ENCODE results near the gene PLCB4. TPM values are rescaled to one million over a fixed set of nuclear protein-coding genes. Genes with fewer than 3 reads are reported as not detected.

The PLCB4 gene
- total and polyA plus RNA-seq, 3 experiments from 2014 or later = not detected

GRCh38 chr20:9353916-9354276 is 285.0 kb downstream of the PLCB4 start:
- Mint-ChIP-seq H3K4me3 (no peak overlapping the region), H3K27me3 (no peaks in the 10 kb centered on the region), H3K9me3 (peaks cover 0 to 2% (median 0%) of the 10 kb centered on the region in 5 donors), H3K36me3 (no peaks in the 10 kb centered on the region), H3K4me1 (no peaks in the 10 kb centered on the region), H3K27ac (no peak overlapping the region)
- no peaks in the 10 kb centered on the region for H3K36me3 ChIP-seq (ENCODE audit: insufficient read depth, low read length)
- POLR2A ChIA-PET = no interaction called here
- CTCF ChIA-PET = no interaction called here
- no peaks in the 10 kb centered on the region for H3K27me3 ChIP-seq (ENCODE audit: insufficient read depth, low read length, poor library complexity, severe bottlenecking)
- H3K27ac ChIP-seq (ENCODE audit: low read depth, low read length) = no peak overlapping the region
- H3K9me3 ChIP-seq (ENCODE audit: low read length) = no peaks in the 10 kb centered on the region
- H3K4me1 ChIP-seq (ENCODE audit: insufficient read depth, low read length) = no peaks in the 10 kb centered on the region
- no peak overlapping the region for H3K4me3 ChIP-seq (ENCODE audit: low read length)
- DNase-seq = no peak

GRCh38 chr20:9354579-9354978 is 285.7 kb downstream of the PLCB4 start:
- Mint-ChIP-seq H3K9me3 (peaks cover 0 to 2% (median 0%) of the 10 kb centered on the region in 5 donors), H3K27ac (no peak overlapping the region), H3K36me3 (no peaks in the 10 kb centered on the region), H3K4me1 (no peaks in the 10 kb centered on the region), H3K4me3 (no peak overlapping the region), H3K27me3 (no peaks in the 10 kb centered on the region)
- H3K4me1 ChIP-seq (ENCODE audit: insufficient read depth, low read length) = no peaks in the 10 kb centered on the region
- ChIA-PET CTCF (no interaction called here), POLR2A (no interaction called here)
- no peaks in the 10 kb centered on the region for H3K36me3 ChIP-seq (ENCODE audit: insufficient read depth, low read length)
- no peaks in the 10 kb centered on the region for H3K9me3 ChIP-seq (ENCODE audit: low read length)
- no peak overlapping the region for H3K27ac ChIP-seq (ENCODE audit: low read depth, low read length)
- H3K4me3 ChIP-seq (ENCODE audit: low read length) = no peak overlapping the region
- no peaks in the 10 kb centered on the region for H3K27me3 ChIP-seq (ENCODE audit: insufficient read depth, low read length, poor library complexity, severe bottlenecking)
- DNase-seq = no peak

GRCh38 chr20:9358001-9358400 is 289.1 kb downstream of the PLCB4 start:
- no peaks in the 10 kb centered on the region for H3K36me3 ChIP-seq (ENCODE audit: insufficient read depth, low read length)
- Mint-ChIP-seq H3K27ac (no peak overlapping the region), H3K36me3 (no peaks in the 10 kb centered on the region), H3K4me3 (no peak overlapping the region), H3K9me3 (peaks cover 0 to 2% (median 2%) of the 10 kb centered on the region in 5 donors), H3K27me3 (no peaks in the 10 kb centered on the region), H3K4me1 (no peaks in the 10 kb centered on the region)
- ChIA-PET CTCF (no interaction called here), POLR2A (no interaction called here)
- no peaks in the 10 kb centered on the region for H3K27me3 ChIP-seq (ENCODE audit: insufficient read depth, low read length, poor library complexity, severe bottlenecking)
- no peaks in the 10 kb centered on the region for H3K4me1 ChIP-seq (ENCODE audit: insufficient read depth, low read length)
- no peaks in the 10 kb centered on the region for H3K9me3 ChIP-seq (ENCODE audit: low read length)
- no peak for DNase-seq
- no peak overlapping the region for H3K27ac ChIP-seq (ENCODE audit: low read depth, low read length)
- no peak overlapping the region for H3K4me3 ChIP-seq (ENCODE audit: low read length)

- H3K27ac ChIP-seq (ENCODE audit: low read depth, low read length) = no peak overlapping the region
- no peak overlapping the region for H3K4me3 Mint-ChIP-seq
- H3K4me1 ChIP-seq (ENCODE audit: insufficient read depth, low read length) = no peaks in the 10 kb centered on the region
- CTCF ChIA-PET = no interaction called here
- no peaks in the 10 kb centered on the region for H3K36me3 Mint-ChIP-seq
- no peaks in the 10 kb centered on the region for H3K27me3 Mint-ChIP-seq
- no peaks in the 10 kb centered on the region for H3K9me3 ChIP-seq (ENCODE audit: low read length)
- DNase-seq = no peak
- no peaks in the 10 kb centered on the region for H3K4me1 Mint-ChIP-seq
- peaks cover 0 to 2% (median 2%) of the 10 kb centered on the region in 5 donors for H3K9me3 Mint-ChIP-seq
- POLR2A ChIA-PET = no interaction called here
- H3K4me3 ChIP-seq (ENCODE audit: low read length) = no peak overlapping the region
- no peaks in the 10 kb centered on the region for H3K36me3 ChIP-seq (ENCODE audit: insufficient read depth, low read length)
- H3K27ac Mint-ChIP-seq = no peak overlapping the region
- H3K27me3 ChIP-seq (ENCODE audit: insufficient read depth, low read length, poor library complexity, severe bottlenecking) = no peaks in the 10 kb centered on the region
These were observed 290.8 kb downstream of the PLCB4 start for GRCh38 chr20:9359561-9360308.

DNA sequence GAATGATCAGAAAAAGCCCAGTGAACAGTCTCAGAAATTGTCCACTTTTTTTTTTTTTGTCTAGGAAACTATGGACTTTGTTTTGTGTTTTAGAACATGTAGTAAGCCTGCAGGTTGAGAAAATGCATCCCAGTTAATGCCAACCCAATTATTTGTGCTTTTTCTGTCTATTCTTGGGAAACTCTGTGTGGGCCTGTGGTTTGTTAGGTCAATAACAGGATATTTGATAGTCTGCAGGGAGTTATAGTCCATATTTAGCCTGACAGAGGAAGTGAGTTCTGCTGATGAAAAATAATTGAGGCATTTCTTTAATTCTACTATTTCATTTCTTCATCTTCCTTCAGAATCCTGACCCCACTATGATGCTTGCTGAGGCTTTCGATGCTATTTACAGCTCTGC is 291.5 kb downstream of the PLCB4 start:
- DNase-seq = no peak
- Mint-ChIP-seq H3K36me3 (no peaks in the 10 kb centered on the region), H3K9me3 (peaks cover 0 to 2% (median 2%) of the 10 kb centered on the region in 5 donors), H3K27me3 (no peaks in the 10 kb centered on the region), H3K4me1 (no peaks in the 10 kb centered on the region), H3K4me3 (no peak overlapping the region), H3K27ac (no peak overlapping the region)
- H3K27me3 ChIP-seq (ENCODE audit: insufficient read depth, low read length, poor library complexity, severe bottlenecking) = no peaks in the 10 kb centered on the region
- H3K36me3 ChIP-seq (ENCODE audit: insufficient read depth, low read length) = no peaks in the 10 kb centered on the region
- no peak overlapping the region for H3K4me3 ChIP-seq (ENCODE audit: low read length)
- no peak overlapping the region for H3K27ac ChIP-seq (ENCODE audit: low read depth, low read length)
- no peaks in the 10 kb centered on the region for H3K9me3 ChIP-seq (ENCODE audit: low read length)
- CTCF ChIA-PET = no interaction called here
- no peaks in the 10 kb centered on the region for H3K4me1 ChIP-seq (ENCODE audit: insufficient read depth, low read length)
- POLR2A ChIA-PET = no interaction called here

GRCh38 chr20:9363673-9364072 is 294.8 kb downstream of the PLCB4 start:
- Mint-ChIP-seq H3K36me3 (no peaks in the 10 kb centered on the region), H3K4me1 (no peaks in the 10 kb centered on the region), H3K27ac (no peak overlapping the region), H3K4me3 (no peak overlapping the region), H3K9me3 (peaks cover 0 to 4% (median 0%) of the 10 kb centered on the region in 5 donors), H3K27me3 (no peaks in the 10 kb centered on the region)
- Histone ChIP-seq H3K27ac (ENCODE audit: low read depth, low read length) (no peak overlapping the region), H3K27me3 (ENCODE audit: insufficient read depth, low read length, poor library complexity, severe bottlenecking) (no peaks in the 10 kb centered on the region), H3K36me3 (ENCODE audit: insufficient read depth, low read length) (no peaks in the 10 kb centered on the region), H3K9me3 (ENCODE audit: low read length) (no peaks in the 10 kb centered on the region), H3K4me3 (ENCODE audit: low read length) (no peak overlapping the region), H3K4me1 (ENCODE audit: insufficient read depth, low read length) (no peaks in the 10 kb centered on the region)
- DNase-seq = no peak
- ChIA-PET CTCF (no interaction called here), POLR2A (no interaction called here)

- DNase-seq = no peak
- CTCF ChIA-PET = no interaction called here
These were observed 298.4 kb downstream of the PLCB4 start for GRCh38 chr20:9367328-9367727.

GRCh38 chr20:9367746-9368145 is 298.9 kb downstream of the PLCB4 start:
- Mint-ChIP-seq H3K27me3 (no peaks in the 10 kb centered on the region), H3K9me3 (peaks cover 0 to 6% (median 0%) of the 10 kb centered on the region in 5 donors), H3K4me3 (no peak overlapping the region), H3K36me3 (no peaks in the 10 kb centered on the region), H3K27ac (no peak overlapping the region), H3K4me1 (no peaks in the 10 kb centered on the region)
- Histone ChIP-seq H3K36me3 (ENCODE audit: insufficient read depth, low read length) (no peaks in the 10 kb centered on the region), H3K27me3 (ENCODE audit: insufficient read depth, low read length, poor library complexity, severe bottlenecking) (no peaks in the 10 kb centered on the region), H3K4me1 (ENCODE audit: insufficient read depth, low read length) (no peaks in the 10 kb centered on the region), H3K9me3 (ENCODE audit: low read length) (no peaks in the 10 kb centered on the region), H3K27ac (ENCODE audit: low read depth, low read length) (no peak overlapping the region), H3K4me3 (ENCODE audit: low read length) (no peak overlapping the region)
- ChIA-PET CTCF (no interaction called here), POLR2A (no interaction called here)
- DNase-seq = no peak

More at GRCh38 chr20:9367328-9367727, 298.4 kb downstream of the PLCB4 start:
- Histone ChIP-seq H3K4me3 (ENCODE audit: low read length) (no peak overlapping the region), H3K27ac (ENCODE audit: low read depth, low read length) (no peak overlapping the region), H3K9me3 (ENCODE audit: low read length) (no peaks in the 10 kb centered on the region), H3K4me1 (ENCODE audit: insufficient read depth, low read length) (no peaks in the 10 kb centered on the region), H3K27me3 (ENCODE audit: insufficient read depth, low read length, poor library complexity, severe bottlenecking) (no peaks in the 10 kb centered on the region), H3K36me3 (ENCODE audit: insufficient read depth, low read length) (no peaks in the 10 kb centered on the region)
- H3K27ac Mint-ChIP-seq = no peak overlapping the region
- H3K36me3 Mint-ChIP-seq = no peaks in the 10 kb centered on the region
- H3K4me1 Mint-ChIP-seq = no peaks in the 10 kb centered on the region
- H3K27me3 Mint-ChIP-seq = no peaks in the 10 kb centered on the region
- POLR2A ChIA-PET = no interaction called here
- H3K9me3 Mint-ChIP-seq = peaks cover 0 to 6% (median 0%) of the 10 kb centered on the region in 5 donors
- H3K4me3 Mint-ChIP-seq = no peak overlapping the region
